T-cell (primary cell): ENCODE data around the gene TMPRSS6. TPM values are rescaled to one million over a fixed set of nuclear protein-coding genes. Genes with fewer than 3 reads are reported as not detected.
A peak's percentile ranks its signal among the peaks of the same experiment; 100 is the strongest.

Experiments
- ATAC-seq, 4 experiments: fragments of 200-7000 bp in 3 of 4; fragments of 150-1000 bp in 1 of 4; cut with Tn5 transposase; replicated peaks in 1 of 4; 1 replicate in 3 of 4; 2 replicates in 1 of 4; pipeline ENCODE4 v1.10.0; 2021; ENCODE audit warnings: moderate library complexity in 3 of 4, mild to moderate bottlenecking in 2 of 4, moderate number of reproducible peaks in 1 of 4
- CTCF ChIA-PET, 2 donors: fragments of 300-600 bp; sonication (Branson Sonifier 250); formaldehyde crosslinking; loops; one replicate each; lab custom pipeline; 2022; ENCODE audit warnings: antibody characterized with exemption in 2 of 2; lab: Charles Lee
- POLR2A ChIA-PET, 2 donors: fragments of 300-600 bp; sonication (Branson Sonifier 250); formaldehyde crosslinking; loops; one replicate each; lab custom pipeline; 2022; ENCODE audit warnings: antibody characterized with exemption in 2 of 2; lab: Charles Lee
- DNase-seq, 35 experiments: peaks; one replicate each; pipeline versions ENCODE4 v3.0.0 to v3.0.0-alpha.2; 2013 to 2023
- H3K27ac ChIP-seq: one replicate; pipeline ENCODE4 v1.5.1; 2013; ENCODE audit warnings: low read length
- H3K27me3 ChIP-seq, 2 experiments: replicated peaks in 1 of 2; 1 replicate in 1 of 2; 2 replicates in 1 of 2; pipeline versions ENCODE4 v1.6.1 to v1.7.0; 2013; ENCODE audit warnings: low read length in 1 of 2, mixed read lengths in 1 of 2; ENCODE audit not compliant: control insufficient read depth in 2 of 2, insufficient read depth in 2 of 2; ENCODE audit errors: extremely low read depth in 1 of 2
- H3K36me3 ChIP-seq, 2 donors: 1 replicate in 1 of 2; 2 replicates in 1 of 2; pipeline versions ENCODE4 v1.6.1 to v1.7.0; 2013; ENCODE audit warnings: low read length in 1 of 2; ENCODE audit not compliant: control insufficient read depth in 2 of 2, insufficient read depth in 1 of 2; ENCODE audit errors: extremely low read depth in 1 of 2
- H3K4me1 ChIP-seq, 2 experiments: 1 replicate in 1 of 2; 2 replicates in 1 of 2; pipeline versions ENCODE4 v1.6.1 to v1.7.0; 2013; ENCODE audit warnings: low read length in 2 of 2, mixed read lengths in 1 of 2; ENCODE audit not compliant: insufficient read depth in 2 of 2, control insufficient read depth in 1 of 2; ENCODE audit errors: extremely low read depth in 1 of 2
- H3K4me3 ChIP-seq, 2 donors: 1 replicate in 1 of 2; 2 replicates in 1 of 2; pipeline versions ENCODE4 v1.5.1 to v1.7.0; 2013; ENCODE audit warnings: mild to moderate bottlenecking in 2 of 2, low read length in 1 of 2, moderate library complexity in 1 of 2; ENCODE audit not compliant: control insufficient read depth in 1 of 2; ENCODE audit errors: extremely low read depth in 1 of 2
- H3K9me3 ChIP-seq: 2 replicates; pipeline ENCODE4 v1.7.0; 2013
- H3K27ac Mint-ChIP-seq, 2 donors: one replicate each; pipeline ENCODE4 v1.8.0; 2020 to 2021; ENCODE audit warnings: mild to moderate bottlenecking in 2 of 2, mixed read lengths in 2 of 2
- H3K27me3 Mint-ChIP-seq, 2 donors: one replicate each; pipeline ENCODE4 v1.8.0; 2021 to 2022; ENCODE audit warnings: mixed read lengths in 2 of 2
- H3K36me3 Mint-ChIP-seq: one replicate; pipeline ENCODE4 v1.8.0; 2021; ENCODE audit warnings: mixed read lengths
- H3K4me1 Mint-ChIP-seq, 3 donors: one replicate each; pipeline ENCODE4 v1.8.0; 2020 to 2022; ENCODE audit warnings: mixed read lengths in 3 of 3, mild to moderate bottlenecking in 1 of 3
- H3K4me3 Mint-ChIP-seq, 3 donors: one replicate each; pipeline ENCODE4 v1.8.0; 2020 to 2022; ENCODE audit warnings: mild to moderate bottlenecking in 3 of 3, mixed read lengths in 3 of 3, moderate library complexity in 3 of 3
- H3K9me3 Mint-ChIP-seq, 3 donors: one replicate each; pipeline ENCODE4 v1.8.0; 2020 to 2022; ENCODE audit warnings: mixed read lengths in 3 of 3
- WGBS: methylation state at CpG from one replicate; pipeline ENCODE4 v1.1.5; 2013; ENCODE audit warnings: missing lambda C conversion rate; ENCODE audit not compliant: insufficient coverage; 5-methylcytosine and 5-hydroxymethylcytosine counted together
- total RNA-seq, 35 experiments: library from RNA in 6 of 35; stranded (reverse) in 6 of 35; fragments of 120-200 nt in 1 of 35; gene quantifications; one replicate each; pipeline versions ENCODE4 v1.2.1 to v1.2.4 and lab custom pipeline; 2013 to 2026

Gene TMPRSS6
- total RNA-seq, 5 donors from 2014 or later (not counting 1 experiment from before 2014, with no cell fraction given): 0.40 to 1.3 (median 1.1) TPM

- Histone ChIP-seq H3K4me3 (no peak overlapping the region), H3K36me3 (no peaks in the 10 kb centered on the region), H3K27me3 (peaks cover 0 to 24% of the 10 kb centered on the region in 2 experiments), H3K9me3 (no peaks in the 10 kb centered on the region), H3K4me1 (peaks cover 19 to 48% of the 10 kb centered on the region in 2 experiments), H3K27ac (peak overlapping the region; percentile 94)
- CTCF ChIA-PET: interaction anchor here in 1 of 2 donors (1.0 kb wide), 1 partner anchor 42 kb away, joined by 3 read pairs; no protein-coding TSS in a partner anchor
- Mint-ChIP-seq H3K27me3 (peaks cover 0 to under 1% of the 10 kb centered on the region in 2 donors), H3K36me3 (no peaks in the 10 kb centered on the region), H3K27ac (peak overlapping the region in 1 of 2 donors; percentile 66), H3K9me3 (no peaks in the 10 kb centered on the region), H3K4me3 (peak overlapping the region in 1 of 3 donors; percentile 70), H3K4me1 (peaks cover 37 to 56% (median 55%) of the 10 kb centered on the region in 3 donors)
- ATAC-seq: no peak
- 94% methylated on average over 10 of the region's 12 CpGs for WGBS
- DNase-seq: no peak
- POLR2A ChIA-PET: no interaction called here
These were observed 28.7 kb downstream of the TMPRSS6 start for GRCh38 chr22:37080838-37081237.

GRCh38 chr22:37080438-37080837 is 29.1 kb downstream of the TMPRSS6 start:
- H3K9me3 ChIP-seq: no peaks in the 10 kb centered on the region
- H3K36me3 Mint-ChIP-seq: no peaks in the 10 kb centered on the region
- ATAC-seq: no peak
- peak overlapping the region in 1 of 3 donors; percentile 70 for H3K4me3 Mint-ChIP-seq
- H3K9me3 Mint-ChIP-seq: no peaks in the 10 kb centered on the region
- H3K27me3 Mint-ChIP-seq: peaks cover 3 to 4% of the 10 kb centered on the region in 2 donors
- DNase-seq: no peak
- peak overlapping the region; percentile 94 for H3K27ac ChIP-seq
- H3K36me3 ChIP-seq: no peaks in the 10 kb centered on the region
- H3K4me1 ChIP-seq: peaks cover 19 to 48% of the 10 kb centered on the region in 2 experiments
- peak overlapping the region; percentile 96 for H3K27ac Mint-ChIP-seq
- peaks cover 0 to 22% of the 10 kb centered on the region in 2 experiments for H3K27me3 ChIP-seq
- POLR2A ChIA-PET: interaction anchor here in 1 of 2 donors (0.6 to 1.4 kb wide), 3 partner anchors 42 to 68 kb away, joined by 3 to 21 read pairs (median 8); no protein-coding TSS in a partner anchor
- H3K4me1 Mint-ChIP-seq: peaks cover 37 to 56% (median 55%) of the 10 kb centered on the region in 3 donors
- 71% methylated on average over 3 of the region's 6 CpGs for WGBS
- H3K4me3 ChIP-seq: no peak overlapping the region
- CTCF ChIA-PET: interaction anchor here in 1 of 2 donors (0.9 to 2.6 kb wide), 12 partner anchors 42 to 304 kb away, joined by 3 to 62 read pairs (median 6); partner anchors contain the start of genes IFT27 and IL2RB

GRCh38 chr22:37079668-37080171 is 29.8 kb downstream of the TMPRSS6 start:
- peaks cover 37 to 56% (median 55%) of the 10 kb centered on the region in 3 donors for H3K4me1 Mint-ChIP-seq
- ChIA-PET POLR2A (interaction anchor here (0.5 to 1.4 kb wide), 11 partner anchors 28 to 578 kb away, joined by 3 to 21 read pairs (median 4); partner anchors contain the start of gene KCTD17 (in 1 of the 2)), CTCF (interaction anchor here (0.6 to 2.6 kb wide), 24 partner anchors 11 to 303 kb away, joined by 3 to 62 read pairs (median 5); partner anchors contain the start of genes IFT27 (in 1 of the 2), IL2RB (in 1 of the 2) and KCTD17 (in 1 of the 2))
- 35% methylated on average over 9 of the region's 15 CpGs for WGBS
- peak overlapping the region; percentile 55 to 70 (median 58) for H3K4me3 Mint-ChIP-seq
- no peaks in the 10 kb centered on the region for H3K36me3 Mint-ChIP-seq
- H3K4me1 ChIP-seq: peaks cover 19 to 48% of the 10 kb centered on the region in 2 experiments
- no peaks in the 10 kb centered on the region for H3K9me3 Mint-ChIP-seq
- peak overlapping the region; percentile 96 for H3K27ac Mint-ChIP-seq
- H3K27me3 Mint-ChIP-seq: peaks cover 3 to 7% of the 10 kb centered on the region in 2 donors
- no peaks in the 10 kb centered on the region for H3K9me3 ChIP-seq
- peaks cover 0 to 24% of the 10 kb centered on the region in 2 experiments for H3K27me3 ChIP-seq
- peak overlapping the region in 1 of 2 donors; percentile 11 for H3K4me3 ChIP-seq
- H3K27ac ChIP-seq: peak overlapping the region; percentile 94
- H3K36me3 ChIP-seq: no peaks in the 10 kb centered on the region
- ATAC-seq (peak; percentile 68 to 86 (median 77)), DNase-seq (peak; percentile 33 to 94 (median 83))

- H3K36me3 Mint-ChIP-seq: no peaks in the 10 kb centered on the region
- H3K4me1 ChIP-seq: peaks cover 19 to 48% of the 10 kb centered on the region in 2 experiments
- 53% methylated on average over 3 of the region's 5 CpGs for WGBS
- H3K27ac ChIP-seq: peak overlapping the region; percentile 94
- H3K27me3 ChIP-seq: peaks cover 0 to 27% of the 10 kb centered on the region in 2 experiments
- H3K9me3 Mint-ChIP-seq: no peaks in the 10 kb centered on the region
- H3K4me1 Mint-ChIP-seq: peaks cover 37 to 56% (median 55%) of the 10 kb centered on the region in 3 donors
- H3K4me3 Mint-ChIP-seq: peak overlapping the region; percentile 55 to 70 (median 58)
- ChIA-PET CTCF (interaction anchor here (0.8 to 2.6 kb wide), 20 partner anchors 14 to 303 kb away, joined by 3 to 62 read pairs (median 5); partner anchors contain the start of genes IFT27 (in 1 of the 2), IL2RB (in 1 of the 2) and KCTD17 (in 1 of the 2)), POLR2A (interaction anchor here (0.5 to 1.4 kb wide), 8 partner anchors 28 to 406 kb away, joined by 3 to 21 read pairs (median 6); partner anchors contain the start of gene KCTD17 (in 1 of the 2))
- no peaks in the 10 kb centered on the region for H3K36me3 ChIP-seq
- ATAC-seq (peak in 1 of 4 experiments; percentile 1), DNase-seq (peak in 3 of 35 experiments; percentile 12 to 17 (median 16))
- H3K27ac Mint-ChIP-seq: peak overlapping the region; percentile 96
- peaks cover 3 to 9% of the 10 kb centered on the region in 2 donors for H3K27me3 Mint-ChIP-seq
- H3K4me3 ChIP-seq: no peak overlapping the region
- H3K9me3 ChIP-seq: no peaks in the 10 kb centered on the region
These were observed 30.4 kb downstream of the TMPRSS6 start for GRCh38 chr22:37079158-37079557.

GRCh38 chr22:37077802-37078448 is 31.6 kb downstream of the TMPRSS6 start:
- Mint-ChIP-seq H3K9me3 (no peaks in the 10 kb centered on the region), H3K4me3 (peak overlapping the region in 2 of 3 donors; percentile 18 to 70), H3K36me3 (no peaks in the 10 kb centered on the region), H3K27me3 (peaks cover 3 to 10% of the 10 kb centered on the region in 2 donors), H3K27ac (peak overlapping the region; percentile 89 to 96), H3K4me1 (peaks cover 37 to 50% (median 50%) of the 10 kb centered on the region in 3 donors)
- peak overlapping the region; percentile 67 for H3K27ac ChIP-seq
- H3K4me1 ChIP-seq: peaks cover 19 to 48% of the 10 kb centered on the region in 2 experiments
- H3K36me3 ChIP-seq: no peaks in the 10 kb centered on the region
- H3K4me3 ChIP-seq: no peak overlapping the region
- DNase-seq (peak; percentile 47 to 90 (median 79)), ATAC-seq (peak in 3 of 4 experiments; percentile 21 to 57 (median 37))
- WGBS: 29% methylated on average over 5 of the region's 15 CpGs
- H3K9me3 ChIP-seq: no peaks in the 10 kb centered on the region
- CTCF ChIA-PET: interaction anchor here in 1 of 2 donors (0.8 to 2.6 kb wide), 2 partner anchors 45 to 73 kb away, joined by 4 to 62 read pairs; no protein-coding TSS in a partner anchor
- H3K27me3 ChIP-seq: peaks cover 0 to 26% of the 10 kb centered on the region in 2 experiments
- POLR2A ChIA-PET: interaction anchor here in 1 of 2 donors (0.5 kb wide), 1 partner anchor 569 kb away, joined by 3 read pairs; no protein-coding TSS in a partner anchor
